Kidney (tissue), 14 donors: ENCODE results near the gene VKORC1. TPM values are rescaled to one million over a fixed set of nuclear protein-coding genes. Genes with fewer than 3 reads are reported as not detected.

ENCODE experiments used
- DNase-seq, 5 donors: peaks; one replicate each; pipeline ENCODE4 v3.0.0-alpha.2; 2013 to 2020
- FAIRE-seq: peaks from 2 replicates; lab custom pipeline; 2012; peaks lifted over from hg19 to GRCh38; lab: Jason Lieb, UNC
- H3K27ac ChIP-seq, 2 donors: one replicate each; pipeline ENCODE4 v1.7.0; 2013; ENCODE audit warnings: low read depth in 2 of 2, low read length in 2 of 2, inconsistent platforms in 1 of 2
- H3K27me3 ChIP-seq: one replicate; pipeline ENCODE4 v1.7.1; 2013; ENCODE audit warnings: low read length, inconsistent platforms; ENCODE audit not compliant: control insufficient read depth, insufficient read depth
- H3K36me3 ChIP-seq, 3 donors: one replicate each; pipeline versions ENCODE4 v1.7.0 to v1.7.1; 2013; ENCODE audit warnings: low read length in 3 of 3, control low read depth in 1 of 3, inconsistent platforms in 1 of 3; ENCODE audit not compliant: insufficient read depth in 3 of 3, control insufficient read depth in 2 of 3
- H3K4me1 ChIP-seq, 3 donors: one replicate each; pipeline versions ENCODE4 v1.7.0 to v1.7.1; 2013; ENCODE audit warnings: low read length in 3 of 3, inconsistent platforms in 1 of 3, low read depth in 1 of 3; ENCODE audit not compliant: control insufficient read depth in 2 of 3, insufficient read depth in 2 of 3
- H3K4me3 ChIP-seq, 3 donors: one replicate each; pipeline versions ENCODE4 v1.7.0 to v1.8.1; 2013; ENCODE audit warnings: low read length in 3 of 3, control low read depth in 1 of 3, inconsistent platforms in 1 of 3
- H3K9ac ChIP-seq, 3 donors: one replicate each; pipeline versions ENCODE4 v1.7.0 to v1.7.1; 2013; ENCODE audit warnings: low read length in 3 of 3, control low read depth in 1 of 3, inconsistent platforms in 1 of 3
- H3K9me3 ChIP-seq, 3 donors: one replicate each; pipeline versions ENCODE4 v1.7.0 to v1.7.1; 2013; ENCODE audit warnings: low read length in 3 of 3, control low read depth in 1 of 3, inconsistent platforms in 1 of 3; ENCODE audit not compliant: control insufficient read depth in 2 of 3, insufficient read depth in 1 of 3
- CTCF ChIP-seq: IDR thresholded peaks from 3 replicates; pipeline ENCODE4 v1.5.1; 2012; ENCODE audit warnings: mild to moderate bottlenecking, moderate library complexity, borderline replicate concordance; ENCODE audit not compliant: insufficient read depth; ENCODE audit errors: extremely low read depth
- intact Hi-C: fragments of 100-400 bp; cut with DNase I; formaldehyde crosslinking; loops from one replicate; pipeline ENCODE4 v1.11.1; 2022
- polyA plus RNA-seq: library from polyadenylated mRNA; stranded (reverse); fragments of 350-450 nt; fragmentation: Illumina TruSeq; extraction: RNeasy Lipid Tissue Mini Kit (QIAGEN cat#74804); gene quantifications from one replicate; pipeline ENCODE4 v1.2.3, GENCODE V29; 2014; ENCODE audit warnings: low read depth, low replicate concordance; ENCODE audit not compliant: insufficient read depth
- total RNA-seq: library from RNA; stranded (reverse); fragmentation: NEBNext Ultra II Directional; extraction: Animal tissue kit (Norgen Biotek cat#: 25700); gene quantifications from one replicate; pipeline ENCODE4 v1.2.1, GENCODE V29; 2021
- donor health status: control.
- donor health status: control.
- donor health status: control.
- donor health status: control.
- donor health status: control.
- donor health status: DM: yes; HTN: yes; CAD: no.
- donor health status: Normal renal cell carcinoma (clear cell type).

The VKORC1 gene
- total and polyA plus RNA-seq, 2 donors from 2014 or later, result 84.7 to 209 TPM

DNA sequence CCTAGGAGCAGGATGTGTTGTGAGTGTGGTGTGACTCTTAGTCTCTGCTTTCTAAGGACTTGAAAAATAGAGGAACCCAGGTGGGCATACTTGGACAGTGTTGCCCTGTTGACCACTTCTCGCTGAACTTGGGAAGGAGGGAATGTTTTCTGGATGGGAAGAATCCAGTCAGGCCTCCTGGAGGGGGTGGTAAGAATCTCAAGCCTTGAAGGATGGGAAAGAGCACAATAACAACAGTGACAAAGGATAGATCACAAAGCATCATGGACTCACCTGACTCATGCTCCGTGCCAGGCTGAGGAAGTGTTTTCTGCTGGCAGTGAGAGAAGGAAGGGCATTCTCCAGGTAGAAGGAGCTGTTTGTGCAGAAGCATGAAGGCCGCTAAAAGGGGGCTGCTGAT is 31.2 kb upstream of the VKORC1 start:
- H3K9ac ChIP-seq, result no peak overlapping the region
- H3K36me3 ChIP-seq, result peaks cover 6 to 23% (median 11%) of the 10 kb centered on the region in 3 donors
- TF ChIP-seq CTCF, result no peak
- DNase-seq, result no peak
- H3K4me1 ChIP-seq, result peaks cover 0 to 25% (median 0%) of the 10 kb centered on the region in 3 donors
- H3K27ac ChIP-seq, result no peak overlapping the region
- H3K9me3 ChIP-seq, result no peaks in the 10 kb centered on the region
- no peak for FAIRE-seq
- H3K27me3 ChIP-seq, result no peaks in the 10 kb centered on the region
- no peak overlapping the region for H3K4me3 ChIP-seq
- intact Hi-C loops, result no loop called here

DNA sequence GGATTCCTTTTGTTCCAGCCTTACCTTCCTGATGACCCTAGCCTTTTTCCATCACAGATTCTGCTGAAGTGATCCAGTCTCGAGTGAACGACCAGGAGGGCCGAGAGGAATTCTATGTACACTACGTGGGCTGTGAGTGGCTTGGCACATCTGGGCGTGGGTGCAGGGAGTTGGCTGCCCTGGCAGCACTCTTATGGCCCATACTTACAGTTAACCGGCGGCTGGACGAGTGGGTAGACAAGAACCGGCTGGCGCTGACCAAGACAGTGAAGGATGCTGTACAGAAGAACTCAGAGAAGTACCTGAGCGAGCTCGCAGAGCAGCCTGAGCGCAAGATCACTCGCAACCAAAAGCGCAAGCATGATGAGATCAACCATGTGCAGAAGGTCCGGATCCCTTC is 25.5 kb upstream of the VKORC1 start:
- peaks cover 4 to 11% (median 9%) of the 10 kb centered on the region in 3 donors for H3K4me1 ChIP-seq
- H3K36me3 ChIP-seq, result peaks cover 5 to 19% (median 14%) of the 10 kb centered on the region in 3 donors
- H3K9ac ChIP-seq, result no peak overlapping the region
- no peak for DNase-seq
- intact Hi-C loops, result no loop called here
- no peak overlapping the region for H3K27ac ChIP-seq
- H3K9me3 ChIP-seq, result no peaks in the 10 kb centered on the region
- TF ChIP-seq CTCF, result no peak
- FAIRE-seq, result no peak
- no peaks in the 10 kb centered on the region for H3K27me3 ChIP-seq
- no peak overlapping the region for H3K4me3 ChIP-seq

DNA sequence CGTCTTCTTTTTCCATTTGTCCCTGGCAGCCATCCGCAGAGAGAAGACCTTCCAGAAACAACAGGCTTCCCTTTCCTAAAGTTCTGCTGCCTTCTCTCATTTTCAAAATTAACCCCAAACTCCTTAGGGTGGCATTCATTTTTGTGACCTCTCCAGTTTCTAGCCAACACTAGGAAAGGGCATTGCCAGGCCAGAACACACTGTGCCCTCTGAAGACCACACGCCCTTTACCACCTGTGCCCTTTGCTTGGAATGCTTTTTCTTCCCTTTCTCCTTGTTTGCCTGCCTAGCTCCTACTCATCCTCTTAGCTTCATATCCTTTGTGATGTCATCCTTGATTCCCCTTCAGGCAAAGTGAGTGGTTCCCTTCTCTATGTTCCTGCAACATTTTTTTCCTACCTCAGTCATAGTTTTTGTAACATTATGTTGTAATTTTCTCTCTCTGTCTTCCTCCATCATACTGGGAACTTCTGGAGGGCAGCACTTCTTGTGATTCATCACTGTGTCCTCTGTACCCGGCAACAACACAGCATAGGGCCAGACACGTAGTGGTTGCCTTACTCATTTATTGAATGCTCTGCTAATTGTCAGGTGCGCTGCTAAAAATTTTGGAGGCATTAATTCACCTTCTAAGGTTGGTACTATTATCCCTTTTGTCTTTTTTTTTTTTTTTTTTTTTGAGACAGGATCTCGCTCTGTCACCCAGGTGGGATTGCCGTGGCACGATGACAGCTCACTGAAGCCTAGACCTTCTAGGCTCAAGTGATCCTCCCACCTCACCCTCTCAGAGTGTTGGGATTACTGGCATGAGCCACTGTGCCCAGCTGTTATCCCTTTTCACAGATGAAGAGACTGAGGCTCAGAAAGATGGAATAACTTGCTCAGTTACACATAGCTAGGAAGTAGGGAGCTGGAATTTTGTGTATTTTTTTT is 23.9 kb upstream of the VKORC1 start:
- Histone ChIP-seq H3K36me3 (peaks cover 5 to 19% (median 14%) of the 10 kb centered on the region in 3 donors), H3K4me3 (peak overlapping the region; percentile 76 to 85 (median 81)), H3K27ac (peak overlapping the region; percentile 96), H3K9ac (peak overlapping the region; percentile 57 to 91 (median 69)), H3K4me1 (peaks cover 4 to 13% (median 11%) of the 10 kb centered on the region in 3 donors), H3K27me3 (no peaks in the 10 kb centered on the region), H3K9me3 (no peaks in the 10 kb centered on the region)
- no peak for DNase-seq
- intact Hi-C loops, result no loop called here
- FAIRE-seq, result no peak
- TF ChIP-seq CTCF, result no peak
